Measurements from ENCODE around the gene CDC42BPA.

The CDC42BPA gene

GRCh38 chr1:227210604-227211003 is 107.7 kb downstream of the CDC42BPA start:
- TF ChIP-seq REST (IDR thresholded peaks at IDR 0.05; ENCODE audit: insufficient read depth in 1 of 2, low read depth in 2 of 2, low read length in 2 of 2) (no peak), TAF1 (IDR thresholded peaks at IDR 0.05; ENCODE audit: borderline replicate concordance, insufficient read depth, low read length) (no peak), POLR2AphosphoS5 (IDR thresholded peaks at IDR 0.05; ENCODE audit: low read depth, low read length) (no peak), FOXP2 (optimal IDR thresholded peaks at IDR 0.05; ENCODE audit: borderline replicate concordance, extremely low read depth, extremely low read length, insufficient read depth) (no peak), SIN3A (IDR thresholded peaks at IDR 0.05; ENCODE audit: borderline replicate concordance, insufficient read depth, low read length) (no peak)

GRCh38 chr1:227197064-227197463 is 121.2 kb downstream of the CDC42BPA start:
- TF ChIP-seq TAF1 (IDR thresholded peaks at IDR 0.05; ENCODE audit: borderline replicate concordance, insufficient read depth, low read length): no peak
- TF ChIP-seq FOXP2 (optimal IDR thresholded peaks at IDR 0.05; ENCODE audit: borderline replicate concordance, extremely low read depth, extremely low read length, insufficient read depth): no peak
- TF ChIP-seq REST (IDR thresholded peaks at IDR 0.05; ENCODE audit: insufficient read depth in 1 of 2, low read depth in 2 of 2, low read length in 2 of 2): no peak
- TF ChIP-seq POLR2AphosphoS5 (IDR thresholded peaks at IDR 0.05; ENCODE audit: low read depth, low read length): no peak
- no peak for TF ChIP-seq SIN3A (IDR thresholded peaks at IDR 0.05; ENCODE audit: borderline replicate concordance, insufficient read depth, low read length)

GRCh38 chr1:227192163-227192562 is 126.1 kb downstream of the CDC42BPA start:
- no peak for TF ChIP-seq REST (IDR thresholded peaks at IDR 0.05; ENCODE audit: insufficient read depth in 1 of 2, low read depth in 2 of 2, low read length in 2 of 2)
- TF ChIP-seq FOXP2 (optimal IDR thresholded peaks at IDR 0.05; ENCODE audit: borderline replicate concordance, extremely low read depth, extremely low read length, insufficient read depth): no peak
- no peak for TF ChIP-seq TAF1 (IDR thresholded peaks at IDR 0.05; ENCODE audit: borderline replicate concordance, insufficient read depth, low read length)
- no peak for TF ChIP-seq SIN3A (IDR thresholded peaks at IDR 0.05; ENCODE audit: borderline replicate concordance, insufficient read depth, low read length)
- no peak for TF ChIP-seq POLR2AphosphoS5 (IDR thresholded peaks at IDR 0.05; ENCODE audit: low read depth, low read length)

GRCh38 chr1:227191607-227192006 is 126.7 kb downstream of the CDC42BPA start:
- TF ChIP-seq TAF1 (IDR thresholded peaks at IDR 0.05; ENCODE audit: borderline replicate concordance, insufficient read depth, low read length): no peak
- no peak for TF ChIP-seq FOXP2 (optimal IDR thresholded peaks at IDR 0.05; ENCODE audit: borderline replicate concordance, extremely low read depth, extremely low read length, insufficient read depth)
- no peak for TF ChIP-seq REST (IDR thresholded peaks at IDR 0.05; ENCODE audit: insufficient read depth in 1 of 2, low read depth in 2 of 2, low read length in 2 of 2)
- no peak for TF ChIP-seq POLR2AphosphoS5 (IDR thresholded peaks at IDR 0.05; ENCODE audit: low read depth, low read length)
- no peak for TF ChIP-seq SIN3A (IDR thresholded peaks at IDR 0.05; ENCODE audit: borderline replicate concordance, insufficient read depth, low read length)

- no peak for TF ChIP-seq POLR2AphosphoS5 (IDR thresholded peaks at IDR 0.05; ENCODE audit: low read depth, low read length)
- TF ChIP-seq TAF1 (IDR thresholded peaks at IDR 0.05; ENCODE audit: borderline replicate concordance, insufficient read depth, low read length): no peak
- TF ChIP-seq SIN3A (IDR thresholded peaks at IDR 0.05; ENCODE audit: borderline replicate concordance, insufficient read depth, low read length): no peak
- no peak for TF ChIP-seq REST (IDR thresholded peaks at IDR 0.05; ENCODE audit: insufficient read depth in 1 of 2, low read depth in 2 of 2, low read length in 2 of 2)
- TF ChIP-seq FOXP2 (optimal IDR thresholded peaks at IDR 0.05; ENCODE audit: borderline replicate concordance, extremely low read depth, extremely low read length, insufficient read depth): no peak
Observed at GRCh38 chr1:227190321-227190720, 128.0 kb downstream of the CDC42BPA start.
